Progenitor cell of endocrine pancreas (in vitro differentiated cells): ENCODE measurements around the gene PTPRZ1. TPM values are rescaled to one million over a fixed set of nuclear protein-coding genes. Genes with fewer than 3 reads are reported as not detected.
A peak's percentile ranks its signal among the peaks of the same experiment; 100 is the strongest.

Experiments used
- DNase-seq: peaks from one replicate; pipeline ENCODE4 v3.0.0; 2021; ENCODE audit warnings: low spot score; ENCODE audit not compliant: unreplicated experiment
- H3K27ac Mint-ChIP-seq: 2 replicates; pipeline ENCODE4 v1.8.0; 2021; ENCODE audit warnings: mild to moderate bottlenecking, moderate library complexity, mixed read lengths
- H3K27me3 Mint-ChIP-seq: 2 replicates; pipeline ENCODE4 v1.8.0; 2021; ENCODE audit warnings: mixed read lengths
- H3K36me3 Mint-ChIP-seq: 2 replicates; pipeline ENCODE4 v1.8.0; 2022; ENCODE audit warnings: mixed read lengths; ENCODE audit not compliant: insufficient read depth
- H3K4me1 Mint-ChIP-seq: 2 replicates; pipeline ENCODE4 v1.8.0; 2021; ENCODE audit warnings: low read depth, mixed read lengths
- H3K4me3 Mint-ChIP-seq: 2 replicates; pipeline ENCODE4 v1.8.0; 2021; ENCODE audit warnings: low read depth, mild to moderate bottlenecking, moderate library complexity, mixed read lengths
- H3K9me3 Mint-ChIP-seq: 2 replicates; pipeline ENCODE4 v1.8.0; 2021; ENCODE audit warnings: low read depth, mixed read lengths
- total RNA-seq: library from RNA; stranded (reverse); gene quantifications from 2 replicates; pipeline ENCODE4 v1.2.1, GENCODE V29; 2021
- TF ChIP-seq, protein P1 (sequence below): fragments of 200-600 bp; sonication (generic); IDR thresholded peaks from one replicate; pipeline ENCODE4 v1.5.0; 2021; ENCODE audit warnings: antibody characterized with exemption, mild to moderate bottlenecking; ENCODE audit not compliant: unreplicated experiment

The PTPRZ1 gene
- total RNA-seq, 1 donor from 2014 or later: 0.74 TPM

DNA sequence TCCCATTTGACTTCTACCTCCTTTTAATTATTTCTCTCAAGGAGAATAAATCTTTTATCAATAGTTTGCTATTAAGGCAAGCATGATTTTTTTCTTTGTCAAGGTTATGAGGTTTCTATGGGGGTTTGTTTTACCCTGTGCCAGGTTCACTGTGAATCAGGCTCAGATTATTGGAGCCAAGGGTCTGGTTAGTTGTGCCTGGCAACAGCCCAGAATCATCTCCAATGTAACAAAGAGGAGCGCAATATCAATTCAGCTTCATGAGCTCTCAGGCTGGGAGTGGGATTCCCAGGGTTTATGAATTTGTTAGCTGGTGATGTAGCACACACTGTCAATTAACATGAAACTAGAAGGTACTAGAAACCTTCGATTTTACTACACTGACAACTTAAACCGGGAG, 197.9 kb downstream of the PTPRZ1 start:
- Mint-ChIP-seq H3K9me3 (peaks cover 3% of the 10 kb centered on the region), H3K4me1 (peaks cover 2% of the 10 kb centered on the region), H3K27me3 (no peaks in the 10 kb centered on the region), H3K36me3 (peaks cover 17% of the 10 kb centered on the region), H3K27ac (no peak overlapping the region), H3K4me3 (no peak overlapping the region)
- TF ChIP-seq, protein P1, sequence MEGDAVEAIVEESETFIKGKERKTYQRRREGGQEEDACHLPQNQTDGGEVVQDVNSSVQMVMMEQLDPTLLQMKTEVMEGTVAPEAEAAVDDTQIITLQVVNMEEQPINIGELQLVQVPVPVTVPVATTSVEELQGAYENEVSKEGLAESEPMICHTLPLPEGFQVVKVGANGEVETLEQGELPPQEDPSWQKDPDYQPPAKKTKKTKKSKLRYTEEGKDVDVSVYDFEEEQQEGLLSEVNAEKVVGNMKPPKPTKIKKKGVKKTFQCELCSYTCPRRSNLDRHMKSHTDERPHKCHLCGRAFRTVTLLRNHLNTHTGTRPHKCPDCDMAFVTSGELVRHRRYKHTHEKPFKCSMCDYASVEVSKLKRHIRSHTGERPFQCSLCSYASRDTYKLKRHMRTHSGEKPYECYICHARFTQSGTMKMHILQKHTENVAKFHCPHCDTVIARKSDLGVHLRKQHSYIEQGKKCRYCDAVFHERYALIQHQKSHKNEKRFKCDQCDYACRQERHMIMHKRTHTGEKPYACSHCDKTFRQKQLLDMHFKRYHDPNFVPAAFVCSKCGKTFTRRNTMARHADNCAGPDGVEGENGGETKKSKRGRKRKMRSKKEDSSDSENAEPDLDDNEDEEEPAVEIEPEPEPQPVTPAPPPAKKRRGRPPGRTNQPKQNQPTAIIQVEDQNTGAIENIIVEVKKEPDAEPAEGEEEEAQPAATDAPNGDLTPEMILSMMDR: no peak
- no peak for DNase-seq

DNA sequence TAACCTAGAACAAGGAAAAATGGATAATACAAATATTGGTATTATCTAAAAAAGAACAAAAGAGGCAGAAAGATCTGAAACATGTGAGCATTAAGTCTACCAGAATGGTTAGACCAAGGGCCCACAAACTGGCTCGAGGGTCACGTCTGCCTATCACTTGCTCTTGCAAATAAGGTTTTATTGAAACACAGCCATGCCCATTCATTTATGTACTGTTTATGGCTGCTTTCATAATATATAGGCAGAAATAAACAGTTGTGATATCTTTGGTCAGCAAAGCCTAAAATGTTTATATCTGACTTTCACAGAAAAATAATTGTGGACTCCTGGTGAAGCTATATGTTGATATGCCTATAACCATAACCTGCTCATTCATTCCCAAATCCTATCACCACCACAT, 199.3 kb downstream of the PTPRZ1 start:
- peaks cover 3% of the 10 kb centered on the region for H3K9me3 Mint-ChIP-seq
- no peak overlapping the region for H3K27ac Mint-ChIP-seq
- peaks cover 28% of the 10 kb centered on the region for H3K36me3 Mint-ChIP-seq
- H3K4me1 Mint-ChIP-seq: peaks cover 2% of the 10 kb centered on the region
- no peaks in the 10 kb centered on the region for H3K27me3 Mint-ChIP-seq
- DNase-seq: no peak
- TF ChIP-seq, protein P1: no peak
- no peak overlapping the region for H3K4me3 Mint-ChIP-seq

DNA sequence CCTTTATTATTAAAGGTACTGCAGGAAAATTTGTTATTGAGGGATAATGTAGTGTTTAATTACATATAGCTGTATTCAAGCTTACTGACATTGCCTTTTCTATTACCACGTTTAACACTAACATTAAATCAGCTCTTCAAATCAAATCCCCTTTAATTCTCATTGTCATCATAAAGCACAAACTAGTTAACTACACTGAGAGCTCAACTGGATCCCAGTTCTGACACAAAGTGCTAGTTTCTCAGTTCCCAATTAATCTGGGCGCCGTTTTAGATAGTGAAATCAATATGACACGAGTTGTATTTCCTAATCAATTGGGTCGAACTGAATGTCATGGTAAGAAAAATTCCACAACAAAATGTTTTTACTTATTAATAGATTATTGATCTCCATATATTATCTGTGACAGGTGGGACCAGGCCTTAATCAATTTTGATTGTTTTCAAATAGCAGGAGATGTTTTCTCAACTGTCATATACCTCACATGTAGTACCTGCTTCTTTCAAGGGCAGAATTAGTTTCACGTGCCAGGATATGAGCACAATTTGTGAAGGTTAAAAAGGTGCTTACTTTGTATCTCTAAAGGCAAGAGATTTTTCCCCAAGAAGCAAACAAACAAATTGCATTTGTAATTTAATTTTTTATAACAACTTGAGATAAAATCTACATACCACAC, 200.1 kb downstream of the PTPRZ1 start:
- H3K27me3 Mint-ChIP-seq: no peaks in the 10 kb centered on the region
- H3K36me3 Mint-ChIP-seq: peaks cover 34% of the 10 kb centered on the region
- H3K4me1 Mint-ChIP-seq: peaks cover 2% of the 10 kb centered on the region
- H3K4me3 Mint-ChIP-seq: no peak overlapping the region
- TF ChIP-seq, protein P1: no peak
- H3K9me3 Mint-ChIP-seq: peaks cover 3% of the 10 kb centered on the region
- no peak for DNase-seq
- H3K27ac Mint-ChIP-seq: no peak overlapping the region

DNA sequence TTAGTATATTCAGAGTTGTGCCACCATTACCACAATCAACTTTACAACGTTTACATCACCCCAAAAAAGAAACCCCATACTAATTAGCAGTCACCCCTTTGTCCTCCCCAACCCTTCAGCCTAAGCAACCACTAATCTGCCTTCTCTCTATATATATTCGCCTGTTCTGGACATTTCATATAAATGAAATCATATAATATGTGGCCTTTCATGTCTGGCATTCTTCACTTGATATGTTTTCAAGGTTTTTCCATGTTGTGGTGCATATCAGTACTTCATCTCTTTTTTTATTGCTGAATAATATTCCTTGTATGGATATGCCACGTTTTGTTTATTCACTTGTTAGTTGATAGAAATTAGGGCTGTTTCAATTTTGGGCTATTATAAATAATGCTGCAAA, 200.7 kb downstream of the PTPRZ1 start:
- Mint-ChIP-seq H3K27ac (no peak overlapping the region), H3K4me3 (no peak overlapping the region), H3K27me3 (no peaks in the 10 kb centered on the region), H3K4me1 (peaks cover 2% of the 10 kb centered on the region), H3K36me3 (peaks cover 36% of the 10 kb centered on the region), H3K9me3 (peaks cover 3% of the 10 kb centered on the region)
- TF ChIP-seq, protein P1: no peak
- DNase-seq: no peak

DNA sequence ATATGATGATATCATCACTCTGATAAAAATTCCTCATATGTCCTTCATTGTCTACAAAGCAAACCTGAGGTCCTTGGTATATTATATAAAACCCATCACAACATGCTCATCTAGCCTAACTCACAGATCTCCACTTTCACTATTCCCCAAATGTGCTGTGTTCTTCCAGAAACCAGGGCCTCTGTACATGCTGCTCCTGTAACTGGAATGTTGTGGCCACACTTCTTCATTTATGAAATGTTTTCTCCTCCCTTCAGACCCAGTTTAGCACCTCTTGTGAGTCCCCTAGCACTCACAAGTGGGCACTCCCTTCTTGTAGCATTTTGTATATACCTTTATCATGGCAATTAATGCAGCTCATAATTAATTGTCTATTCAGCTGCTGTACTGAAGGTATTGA, 209.2 kb downstream of the PTPRZ1 start:
- Mint-ChIP-seq H3K4me1 (peaks cover 3% of the 10 kb centered on the region), H3K27ac (peak overlapping the region; percentile 65), H3K9me3 (no peaks in the 10 kb centered on the region), H3K27me3 (no peaks in the 10 kb centered on the region), H3K36me3 (peaks cover 34% of the 10 kb centered on the region), H3K4me3 (no peak overlapping the region)
- DNase-seq: no peak
- TF ChIP-seq, protein P1: no peak
